Activated CD4-positive, alpha-beta T cell treated with anti-CD3 and anti-CD28 coated beads, Interleukin-2, amount 50 U/mL, for 1 hour (primary cell): ENCODE results near the gene LRRC28.

Experiments used
- DNase-seq: peaks from one replicate; pipeline ENCODE4 v3.0.0-alpha.2; 2020

LRRC28 gene

GRCh38 chr15:99307735-99308134 lies 56.5 kb downstream of the LRRC28 start:
- DNase-seq: no peak

- DNase-seq: no peak
Observed at GRCh38 chr15:99310745-99311144, 59.5 kb downstream of the LRRC28 start.

- DNase-seq: no peak
Observed at GRCh38 chr15:99312228-99312627, 60.9 kb downstream of the LRRC28 start.

GRCh38 chr15:99312794-99313193 lies 61.5 kb downstream of the LRRC28 start:
- no peak for DNase-seq

- DNase-seq: no peak
Observed at GRCh38 chr15:99315636-99316035, 64.4 kb downstream of the LRRC28 start.

- no peak for DNase-seq
Observed at GRCh38 chr15:99320374-99321215, 69.3 kb downstream of the LRRC28 start.

GRCh38 chr15:99321468-99321867 lies 70.2 kb downstream of the LRRC28 start:
- no peak for DNase-seq

- no peak for DNase-seq
Observed at GRCh38 chr15:99322643-99323405, 71.5 kb downstream of the LRRC28 start.

GRCh38 chr15:99324082-99324620 lies 72.9 kb downstream of the LRRC28 start:
- no peak for DNase-seq

- no peak for DNase-seq
Observed at GRCh38 chr15:99324700-99325099, 73.4 kb downstream of the LRRC28 start.

GRCh38 chr15:99326235-99326634 lies 75.0 kb downstream of the LRRC28 start:
- no peak for DNase-seq

GRCh38 chr15:99328106-99329072 lies 77.1 kb downstream of the LRRC28 start:
- DNase-seq: no peak

- DNase-seq: no peak
Observed at GRCh38 chr15:99331381-99331780, 80.1 kb downstream of the LRRC28 start.

- no peak for DNase-seq
Observed at GRCh38 chr15:99333413-99333812, 82.1 kb downstream of the LRRC28 start.

- DNase-seq: no peak
Observed at GRCh38 chr15:99333981-99334380, 82.7 kb downstream of the LRRC28 start.

GRCh38 chr15:99335508-99335907 lies 84.2 kb downstream of the LRRC28 start:
- DNase-seq: no peak

- no peak for DNase-seq
Observed at GRCh38 chr15:99336794-99337193, 85.5 kb downstream of the LRRC28 start.

- DNase-seq: no peak
Observed at GRCh38 chr15:99340347-99340746, 89.1 kb downstream of the LRRC28 start.

GRCh38 chr15:99341786-99342185 lies 90.5 kb downstream of the LRRC28 start:
- no peak for DNase-seq

GRCh38 chr15:99343208-99343607 lies 91.9 kb downstream of the LRRC28 start:
- no peak for DNase-seq

- peak; percentile 49 for DNase-seq
Observed at GRCh38 chr15:99343881-99344551, 92.7 kb downstream of the LRRC28 start.

GRCh38 chr15:99344639-99345038 lies 93.4 kb downstream of the LRRC28 start:
- no peak for DNase-seq
